Esophagus squamous epithelium (tissue), 5 donors: Measurements from ENCODE around the gene TAGLN. TPM values are rescaled to one million over a fixed set of nuclear protein-coding genes. Genes with fewer than 3 reads are reported as not detected.
A peak's percentile ranks its signal among the peaks of the same experiment; 100 is the strongest.

Source experiments
- DNase-seq: peaks from one replicate; lab custom pipeline; 2025; lab: John Stamatoyannopoulos, UW
- H3K27ac ChIP-seq, 4 donors: fragments of 200-600 bp; sonication (generic); one replicate each; pipeline ENCODE4 v1.5.1; 2016 to 2019; ENCODE audit warnings: mild to moderate bottlenecking in 1 of 4
- H3K27me3 ChIP-seq, 4 donors: fragments of 200-600 bp; sonication (generic); 1 replicate in 3 of 4; 2 replicates in 1 of 4; pipeline versions ENCODE4 v1.5.1 to v1.6.0; 2017 to 2021; ENCODE audit warnings: antibody characterized with exemption in 1 of 4
- H3K36me3 ChIP-seq, 3 donors: fragments of 200-600 bp; sonication (generic); one replicate each; pipeline ENCODE4 v1.5.1; 2016 to 2019
- H3K4me1 ChIP-seq, 3 donors: fragments of 200-600 bp; sonication (generic); one replicate each; pipeline ENCODE4 v1.5.1; 2017 to 2019
- H3K4me3 ChIP-seq, 4 donors: fragments of 200-600 bp; sonication (generic); 1 replicate in 3 of 4; 2 replicates in 1 of 4; pipeline ENCODE4 v1.5.1; 2016 to 2019; ENCODE audit warnings: mild to moderate bottlenecking in 2 of 4, moderate library complexity in 1 of 4
- H3K9me3 ChIP-seq, 3 donors: fragments of 200-600 bp; sonication (generic); one replicate each; pipeline ENCODE4 v1.5.1; 2016 to 2019
- POLR2A ChIP-seq, 4 donors: fragments of 450-650 bp; IDR thresholded peaks; one replicate each; pipeline ENCODE4 v1.6.1; 2017; ENCODE audit warnings: antibody characterized with exemption in 4 of 4, mild to moderate bottlenecking in 4 of 4, moderate library complexity in 3 of 4
- WGBS, 2 donors: methylation state at CpG; one replicate each; pipeline ENCODE4 v1.1.5; 2018; 5-methylcytosine and 5-hydroxymethylcytosine counted together
- intact Hi-C: fragments of 100-400 bp; cut with DNase I; formaldehyde crosslinking; loops from one replicate; pipeline ENCODE4 v1.15.0; 2022
- total RNA-seq, 4 donors: library from RNA; depleted of rRNA; stranded (reverse); fragments of >200 nt; gene quantifications; one replicate each; pipeline ENCODE4 v1.1.0, GENCODE V29; 2016
- TF ChIP-seq, protein P1 (sequence below), 6 experiments: fragments of 450-650 bp in 4 of 6; fragments of 200-600 bp in 2 of 6; sonication (generic) in 2 of 6; IDR thresholded peaks; one replicate each; pipeline ENCODE4 v1.5.1; 2016 to 2019; ENCODE audit warnings: antibody characterized with exemption in 6 of 6, mild to moderate bottlenecking in 4 of 6, moderate library complexity in 4 of 6
- donor health status: DM: yes; HTN: yes; CAD: no.

TAGLN gene
- total RNA-seq: 1,000 to 10,000 TPM in 1 of 4 donors, 100 to 1,000 TPM in 2, 10 to 100 TPM in 1; 64.8 to 1,356 (median 373) TPM

GRCh38 chr11:117199053-117199915 is at the start of gene TAGLN:
Gene TAGLN (plus strand): TSS chr11:117199370. CDS start chr11:117203014, 3,644 bp downstream.
- 33% methylated on average over 4 of the region's 34 CpGs; no CpG with 5 or more reads in 1 of the 2 donors for WGBS, 2 donors
- no peak for DNase-seq
- peak within 1 kb of the TSS; percentile 27 to 66 (median 51) for H3K4me3 ChIP-seq
- TF ChIP-seq, protein P1, sequence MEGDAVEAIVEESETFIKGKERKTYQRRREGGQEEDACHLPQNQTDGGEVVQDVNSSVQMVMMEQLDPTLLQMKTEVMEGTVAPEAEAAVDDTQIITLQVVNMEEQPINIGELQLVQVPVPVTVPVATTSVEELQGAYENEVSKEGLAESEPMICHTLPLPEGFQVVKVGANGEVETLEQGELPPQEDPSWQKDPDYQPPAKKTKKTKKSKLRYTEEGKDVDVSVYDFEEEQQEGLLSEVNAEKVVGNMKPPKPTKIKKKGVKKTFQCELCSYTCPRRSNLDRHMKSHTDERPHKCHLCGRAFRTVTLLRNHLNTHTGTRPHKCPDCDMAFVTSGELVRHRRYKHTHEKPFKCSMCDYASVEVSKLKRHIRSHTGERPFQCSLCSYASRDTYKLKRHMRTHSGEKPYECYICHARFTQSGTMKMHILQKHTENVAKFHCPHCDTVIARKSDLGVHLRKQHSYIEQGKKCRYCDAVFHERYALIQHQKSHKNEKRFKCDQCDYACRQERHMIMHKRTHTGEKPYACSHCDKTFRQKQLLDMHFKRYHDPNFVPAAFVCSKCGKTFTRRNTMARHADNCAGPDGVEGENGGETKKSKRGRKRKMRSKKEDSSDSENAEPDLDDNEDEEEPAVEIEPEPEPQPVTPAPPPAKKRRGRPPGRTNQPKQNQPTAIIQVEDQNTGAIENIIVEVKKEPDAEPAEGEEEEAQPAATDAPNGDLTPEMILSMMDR (IDR thresholded peaks at IDR 0.05): no peak
- peak in 2 of 4 donors; percentile 62 to 74 for TF ChIP-seq POLR2A (IDR thresholded peaks at IDR 0.05)
- H3K9me3 ChIP-seq: no peaks in the 10 kb centered on the region
- intact Hi-C loops: no loop called here
- peaks cover 0 to 32% (median 10%) of the 10 kb centered on the region in 3 donors for H3K36me3 ChIP-seq
- H3K27me3 ChIP-seq: no peaks in the 10 kb centered on the region
- H3K4me1 ChIP-seq: peaks cover 12 to 44% (median 14%) of the 10 kb centered on the region in 3 donors
- peak within 1 kb of the TSS; percentile 72 to 93 (median 88) for H3K27ac ChIP-seq

DNA sequence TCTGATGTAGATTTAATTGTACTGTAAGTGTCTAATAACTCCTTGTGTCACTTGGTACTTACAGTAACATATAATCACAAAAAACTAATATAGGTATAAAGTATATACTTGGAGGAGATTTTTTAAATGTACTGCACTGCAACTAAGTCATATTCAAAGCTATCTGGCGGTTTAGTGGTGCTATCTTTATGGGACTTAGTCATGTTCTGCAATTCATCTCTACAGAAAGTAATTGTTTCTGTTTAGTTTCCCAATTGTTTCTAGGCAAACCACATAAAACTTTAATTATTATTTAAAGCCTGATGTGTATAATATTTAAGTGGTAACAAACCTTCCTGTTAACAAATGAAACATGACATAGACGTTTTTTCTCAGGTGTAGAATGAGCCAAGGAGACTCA is 47.1 kb upstream of the TAGLN start:
- Histone ChIP-seq H3K27me3 (no peaks in the 10 kb centered on the region), H3K9me3 (no peaks in the 10 kb centered on the region), H3K36me3 (peaks cover 0 to 82% (median 2%) of the 10 kb centered on the region in 3 donors), H3K4me1 (peaks cover under 1 to 61% (median 18%) of the 10 kb centered on the region in 3 donors), H3K27ac (no peak overlapping the region), H3K4me3 (no peak overlapping the region)
- no peak for TF ChIP-seq POLR2A (IDR thresholded peaks at IDR 0.05)
- TF ChIP-seq, protein P1 (IDR thresholded peaks at IDR 0.05): no peak
- WGBS, 2 donors: 56 to 57% methylated on average over 2 of the region's 2 CpGs
- no peak for DNase-seq
- intact Hi-C loops: no loop called here

GRCh38 chr11:117154468-117154867 is 44.7 kb upstream of the TAGLN start:
- intact Hi-C loops: no loop called here
- H3K27me3 ChIP-seq: no peaks in the 10 kb centered on the region
- no peaks in the 10 kb centered on the region for H3K9me3 ChIP-seq
- H3K27ac ChIP-seq: no peak overlapping the region
- no peak for TF ChIP-seq POLR2A (IDR thresholded peaks at IDR 0.05)
- TF ChIP-seq, protein P1 (IDR thresholded peaks at IDR 0.05): no peak
- peaks cover 0 to 84% (median 0%) of the 10 kb centered on the region in 3 donors for H3K36me3 ChIP-seq
- DNase-seq: no peak
- peaks cover 0 to 41% (median 8%) of the 10 kb centered on the region in 3 donors for H3K4me1 ChIP-seq
- no peak overlapping the region for H3K4me3 ChIP-seq
- WGBS, 2 donors: 94% methylated on average over 5 of the region's 5 CpGs

GRCh38 chr11:117157507-117157906 is 41.7 kb upstream of the TAGLN start:
- Histone ChIP-seq H3K27me3 (no peaks in the 10 kb centered on the region), H3K4me3 (no peak overlapping the region), H3K4me1 (peaks cover 0 to 18% (median 0%) of the 10 kb centered on the region in 3 donors), H3K9me3 (no peaks in the 10 kb centered on the region), H3K36me3 (peaks cover 4 to 100% (median 12%) of the 10 kb centered on the region in 3 donors), H3K27ac (no peak overlapping the region)
- no peak for DNase-seq
- intact Hi-C loops: no loop called here
- no peak for TF ChIP-seq POLR2A (IDR thresholded peaks at IDR 0.05)
- TF ChIP-seq, protein P1 (IDR thresholded peaks at IDR 0.05): no peak
- 96 to 100% methylated on average over 2 of the region's 2 CpGs for WGBS, 2 donors

GRCh38 chr11:117159892-117160291 is 39.3 kb upstream of the TAGLN start:
- no peak for DNase-seq
- H3K36me3 ChIP-seq: peaks cover 4 to 100% (median 26%) of the 10 kb centered on the region in 3 donors
- H3K4me1 ChIP-seq: peaks cover 0 to 13% (median 0%) of the 10 kb centered on the region in 3 donors
- H3K4me3 ChIP-seq: no peak overlapping the region
- no peak overlapping the region for H3K27ac ChIP-seq
- WGBS, 2 donors: 89% methylated on average over 2 of the region's 2 CpGs
- intact Hi-C loops: no loop called here
- no peak for TF ChIP-seq POLR2A (IDR thresholded peaks at IDR 0.05)
- TF ChIP-seq, protein P1 (IDR thresholded peaks at IDR 0.05): no peak
- no peaks in the 10 kb centered on the region for H3K9me3 ChIP-seq
- H3K27me3 ChIP-seq: no peaks in the 10 kb centered on the region
